Esophagus squamous epithelium (tissue), 4 donors: ENCODE results near the gene CACNA1I.

ENCODE experiments used
- CTCF ChIP-seq, 6 experiments: fragments of 450-650 bp in 4 of 6; fragments of 200-600 bp in 2 of 6; sonication (generic) in 2 of 6; IDR thresholded peaks; one replicate each; pipeline ENCODE4 v1.5.1; 2016 to 2019; ENCODE audit warnings: antibody characterized with exemption in 6 of 6, mild to moderate bottlenecking in 4 of 6, moderate library complexity in 4 of 6
- POLR2A ChIP-seq, 4 donors: fragments of 450-650 bp; IDR thresholded peaks; one replicate each; pipeline ENCODE4 v1.6.1; 2017; ENCODE audit warnings: antibody characterized with exemption in 4 of 4, mild to moderate bottlenecking in 4 of 4, moderate library complexity in 3 of 4

- TF ChIP-seq CTCF (IDR thresholded peaks at IDR 0.05) (no peak), POLR2A (IDR thresholded peaks at IDR 0.05) (no peak)
These were observed 30.1 kb downstream of the CACNA1I start for GRCh38 chr22:39600491-39601179.
